CD4-positive, alpha-beta T cell treated with Interleukin-4 for 4 hours (primary cell): Measurements from ENCODE around the gene MYL2.
A peak's percentile ranks its signal among the peaks of the same experiment; 100 is the strongest.
"Not testable (repeated sequence)": the region's sequence is repeated elsewhere in the genome, so short reads cannot be mapped to it uniquely, and the experiment has no call there.

Experiments
- DNase-seq: peaks from one replicate; pipeline ENCODE4 v3.0.0-alpha.2; 2020

MYL2 gene, protein sequence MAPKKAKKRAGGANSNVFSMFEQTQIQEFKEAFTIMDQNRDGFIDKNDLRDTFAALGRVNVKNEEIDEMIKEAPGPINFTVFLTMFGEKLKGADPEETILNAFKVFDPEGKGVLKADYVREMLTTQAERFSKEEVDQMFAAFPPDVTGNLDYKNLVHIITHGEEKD

DNA sequence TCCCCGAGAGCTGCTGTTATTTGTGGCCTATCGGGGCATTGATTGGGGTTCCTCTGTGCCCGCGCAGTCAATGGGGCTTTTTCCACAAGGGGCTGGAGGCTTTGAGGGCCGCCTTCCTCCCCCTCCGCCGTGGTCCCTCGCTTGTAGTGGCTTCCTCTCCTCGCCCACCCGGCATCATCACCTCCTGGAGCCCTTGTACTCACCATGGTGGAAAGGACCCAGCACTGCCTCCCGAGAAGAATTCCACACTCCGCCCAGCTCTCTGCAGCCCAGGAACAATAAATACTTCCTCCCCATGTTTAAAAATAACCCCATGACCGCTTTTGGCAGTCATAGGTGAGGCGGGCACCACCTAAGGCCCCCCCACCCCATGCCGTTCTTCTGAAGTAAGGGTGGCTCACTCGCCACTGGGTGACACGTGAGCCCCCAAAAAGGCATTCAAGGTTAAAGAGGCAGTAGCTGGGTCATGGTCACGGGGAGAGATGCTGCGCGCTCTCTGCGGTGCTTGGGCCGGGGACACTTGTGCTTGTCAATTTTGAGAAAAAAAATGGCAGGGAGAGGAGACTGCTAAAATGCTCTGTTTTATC is at the start of gene MYL2:
Gene MYL2, minus strand, starts transcription at position 256 of the 587 bp plus-strand sequence. Its CDS starts 50 bp downstream, at position 206.
- DNase-seq = no peak

DNA sequence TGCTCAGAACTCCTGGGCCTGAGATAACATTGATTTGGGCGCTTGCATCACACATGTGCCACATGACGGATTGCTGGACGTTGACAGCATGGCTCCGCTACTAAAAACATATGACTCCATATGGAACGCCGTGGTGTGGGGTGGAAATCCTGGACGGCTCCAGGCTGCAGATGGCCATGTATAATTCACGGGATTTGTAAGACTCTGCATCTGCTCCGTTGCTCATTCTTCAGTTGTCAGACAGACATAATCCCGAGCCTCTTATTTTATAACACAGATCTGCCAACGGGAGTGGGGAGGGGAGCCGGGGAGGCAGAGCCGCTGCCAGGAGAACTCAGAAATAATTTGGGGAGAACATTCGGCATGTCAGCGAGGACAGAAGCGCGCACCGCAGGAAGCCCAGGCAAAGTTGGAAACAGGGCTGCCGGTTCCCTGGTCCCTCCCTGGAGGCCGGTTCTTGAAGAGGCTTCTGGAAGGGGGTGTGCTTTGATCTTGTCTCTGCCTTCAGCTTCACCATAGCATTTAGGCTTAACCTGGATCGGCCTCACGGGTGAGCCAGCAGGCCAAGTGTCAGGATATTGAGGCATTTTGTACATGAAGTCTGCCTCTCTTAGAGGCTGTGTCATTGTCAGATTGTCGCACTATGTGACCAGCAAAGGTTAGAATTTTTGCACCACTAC is 45.8 kb upstream of the MYL2 start:
- DNase-seq = no peak

DNA sequence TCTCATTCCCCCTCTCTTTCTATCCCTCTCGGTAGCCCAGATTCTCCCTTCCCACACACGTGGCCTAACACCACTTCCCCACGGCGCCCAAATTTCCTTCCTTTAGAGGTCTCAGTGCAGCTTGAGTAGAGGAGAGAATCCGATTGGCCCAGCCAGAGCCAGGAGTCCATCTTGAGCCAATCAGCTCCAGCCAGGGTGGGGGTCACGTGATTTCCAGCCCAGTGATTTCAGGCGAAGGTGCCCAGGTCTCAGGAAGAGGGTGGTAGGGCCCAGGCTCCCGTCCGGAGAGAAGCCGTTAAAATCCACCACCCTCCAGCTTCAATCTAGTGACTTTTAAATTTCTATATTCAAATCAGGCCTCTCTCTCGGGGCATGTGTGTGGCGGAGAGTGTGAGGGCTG is 45.2 kb upstream of the MYL2 start:
- no peak for DNase-seq

DNA sequence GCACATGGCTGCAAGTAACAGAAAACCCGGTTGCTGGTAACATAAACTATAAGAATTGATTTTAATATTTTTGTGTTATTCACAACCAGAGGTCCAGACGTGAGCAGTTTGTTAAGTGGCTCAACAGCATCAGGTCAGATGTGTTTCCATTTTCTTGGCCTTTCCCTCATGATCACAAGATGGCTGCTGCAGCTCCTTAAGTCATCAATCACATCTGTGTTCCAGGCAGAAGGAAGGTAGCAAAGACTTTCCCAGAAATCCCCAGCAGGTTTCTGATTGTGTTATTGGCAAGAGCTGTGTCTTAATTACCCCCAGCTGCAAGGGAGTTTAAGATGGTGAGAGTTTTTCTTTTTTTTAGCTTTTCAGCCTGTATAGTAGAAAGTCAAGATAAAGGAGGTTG is 40.4 kb upstream of the MYL2 start:
- no peak for DNase-seq

DNA sequence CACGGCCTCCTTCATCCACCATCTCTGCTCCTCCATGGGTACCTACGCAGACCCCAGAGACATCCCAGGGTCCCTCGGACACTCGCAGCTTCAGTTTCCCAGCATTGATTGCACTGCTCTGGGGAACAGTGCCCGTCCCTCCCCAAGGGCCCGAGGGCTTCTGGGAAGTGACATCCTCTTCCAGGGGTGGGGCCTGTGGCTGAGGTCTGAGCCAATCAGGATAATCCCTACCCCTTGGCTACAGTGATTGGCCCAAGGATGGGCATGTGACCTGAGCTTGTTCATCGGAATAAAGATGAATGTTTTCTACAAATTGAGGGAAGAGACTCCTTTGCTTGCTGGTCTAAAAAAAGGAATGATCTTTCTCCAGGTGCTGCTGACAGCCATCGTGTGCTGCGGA is 37.3 kb upstream of the MYL2 start:
- no peak for DNase-seq

DNA sequence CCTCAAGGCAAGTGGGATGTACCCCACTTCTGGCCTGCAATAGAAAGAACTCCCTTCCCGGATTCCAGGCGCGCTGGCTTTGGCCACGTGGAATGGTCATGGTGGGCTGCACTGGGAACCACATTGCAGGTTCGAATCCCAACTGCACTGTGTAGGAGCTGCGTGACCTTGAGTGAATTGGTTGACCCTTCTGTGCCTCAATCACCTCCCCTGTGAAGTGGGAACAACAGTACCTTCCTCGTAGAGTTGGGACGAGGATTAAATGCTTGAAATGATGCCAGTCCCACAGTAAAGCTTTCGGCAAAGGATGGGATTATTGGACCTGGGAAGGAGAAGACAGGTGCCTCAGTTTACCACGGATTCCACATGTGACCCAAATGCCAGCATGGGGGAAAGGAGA is 36.8 kb upstream of the MYL2 start:
- no peak for DNase-seq

DNA sequence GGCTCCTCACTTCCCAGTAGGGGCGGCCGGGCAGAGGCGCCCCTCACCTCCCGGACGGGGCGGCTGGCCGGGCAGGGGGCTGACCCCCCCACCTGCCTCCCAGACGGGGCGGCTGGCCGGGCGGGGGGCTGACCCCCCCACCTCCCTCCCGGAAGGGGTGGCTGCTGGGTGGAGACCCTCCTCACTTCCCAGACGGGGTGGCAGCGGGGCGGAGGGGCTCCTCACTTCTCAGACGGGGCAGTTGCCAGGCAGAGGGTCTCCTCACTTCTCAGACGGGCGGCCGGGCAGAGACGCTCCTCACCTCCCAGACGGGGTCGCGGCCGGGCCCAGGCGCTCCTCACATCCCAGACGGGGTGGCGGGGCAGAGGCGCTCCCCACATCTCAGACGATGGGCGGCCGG is 30.5 kb upstream of the MYL2 start:
- DNase-seq = not testable (repeated sequence)

DNA sequence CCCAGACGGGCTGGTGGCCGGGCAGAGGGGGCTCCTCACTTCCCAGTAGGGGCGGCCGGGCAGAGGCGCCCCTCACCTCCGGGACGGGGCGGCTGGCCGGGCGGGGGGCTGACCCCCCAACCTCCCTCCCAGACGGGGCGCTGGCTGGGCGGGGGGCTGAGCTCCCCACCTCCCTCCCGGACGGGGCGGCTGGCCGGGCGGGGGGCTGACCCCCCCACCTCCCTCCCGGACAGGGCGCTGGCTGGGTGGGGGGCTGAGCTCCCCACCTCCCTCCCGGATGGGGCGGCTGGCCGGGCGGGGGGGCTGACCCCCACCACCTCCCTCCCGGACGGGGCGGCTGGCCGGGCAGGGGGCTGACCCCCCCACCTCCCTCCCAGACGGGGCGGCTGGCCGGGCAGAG is 30.1 kb upstream of the MYL2 start:
- not testable (repeated sequence) for DNase-seq

DNA sequence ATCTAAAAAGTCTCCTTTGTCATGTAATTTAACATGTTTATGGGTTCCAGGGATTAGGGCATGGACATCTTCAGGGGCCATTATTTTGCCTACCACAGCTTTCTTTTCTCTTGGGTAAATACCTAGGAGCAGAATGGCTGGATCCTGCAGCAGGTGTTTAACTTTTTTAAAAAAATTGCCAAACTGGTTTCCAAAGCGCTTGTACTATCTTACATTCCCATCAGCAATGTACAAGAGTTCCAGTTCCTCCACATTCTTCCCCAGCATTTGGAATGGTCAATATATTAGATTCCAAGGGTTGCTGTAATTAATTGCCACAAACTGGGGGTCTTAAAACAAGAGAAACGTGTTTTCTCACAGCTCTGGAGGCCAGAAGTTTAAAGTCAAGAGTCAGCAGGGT is 27.7 kb upstream of the MYL2 start:
- no peak for DNase-seq

DNA sequence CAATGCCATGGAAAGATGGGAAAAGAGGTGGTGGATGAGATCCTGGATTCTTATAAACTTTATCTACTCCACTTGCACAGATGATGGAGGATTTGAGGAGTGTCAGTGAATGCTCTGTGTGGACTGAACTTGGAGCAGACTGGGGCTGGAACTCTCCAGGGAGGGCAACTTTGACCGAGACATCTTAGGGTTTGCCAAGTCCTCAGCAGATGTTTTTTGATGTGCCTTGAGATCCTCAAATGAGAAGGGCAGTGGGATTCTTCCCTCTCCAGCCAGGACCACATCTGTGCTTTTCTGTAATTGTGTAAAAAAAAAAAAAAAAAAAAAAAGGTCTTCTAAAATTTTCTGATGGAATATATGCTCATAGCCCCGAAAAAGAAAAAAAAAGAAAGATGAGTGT is 23.0 kb upstream of the MYL2 start:
- no peak for DNase-seq

DNA sequence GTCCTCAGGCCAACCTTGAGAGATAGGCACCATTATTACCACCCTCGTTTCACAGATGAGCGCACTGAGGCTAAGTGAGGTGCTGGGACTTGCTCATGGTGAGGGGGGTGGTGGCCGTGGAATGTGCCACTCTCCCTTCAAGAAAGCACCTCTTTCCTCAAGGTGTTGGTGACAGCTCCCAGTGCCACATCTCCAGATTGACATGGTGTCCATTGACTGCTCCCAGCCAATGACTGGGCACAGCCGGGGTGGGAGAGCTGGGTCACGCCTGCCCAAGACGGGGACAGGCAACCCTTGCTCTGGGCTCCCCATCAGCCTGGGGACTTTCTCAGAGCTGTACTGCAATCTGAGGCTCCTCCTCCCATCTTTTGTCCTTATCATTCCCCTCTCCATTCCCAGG is 21.0 kb upstream of the MYL2 start:
- DNase-seq = no peak

DNA sequence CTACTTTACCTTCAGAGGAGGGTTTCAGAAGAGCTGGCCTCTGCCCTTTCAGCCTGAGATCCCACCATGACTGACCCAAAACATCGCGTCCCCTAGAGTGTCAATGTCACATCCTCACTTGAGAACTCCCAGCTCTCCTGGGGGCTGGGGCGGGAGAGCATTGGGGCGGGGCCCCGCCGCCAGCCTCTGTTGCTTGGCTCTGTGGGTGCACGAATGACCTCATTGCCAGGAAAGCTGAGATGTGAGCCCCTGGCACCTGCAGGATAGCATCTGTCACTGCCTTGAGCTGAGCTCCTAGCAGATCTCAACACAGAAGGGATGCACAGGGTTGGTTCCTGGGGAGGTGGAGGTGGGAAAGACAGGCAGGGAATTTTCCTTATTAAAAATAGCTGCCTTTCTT is 20.6 kb upstream of the MYL2 start:
- DNase-seq = no peak

DNA sequence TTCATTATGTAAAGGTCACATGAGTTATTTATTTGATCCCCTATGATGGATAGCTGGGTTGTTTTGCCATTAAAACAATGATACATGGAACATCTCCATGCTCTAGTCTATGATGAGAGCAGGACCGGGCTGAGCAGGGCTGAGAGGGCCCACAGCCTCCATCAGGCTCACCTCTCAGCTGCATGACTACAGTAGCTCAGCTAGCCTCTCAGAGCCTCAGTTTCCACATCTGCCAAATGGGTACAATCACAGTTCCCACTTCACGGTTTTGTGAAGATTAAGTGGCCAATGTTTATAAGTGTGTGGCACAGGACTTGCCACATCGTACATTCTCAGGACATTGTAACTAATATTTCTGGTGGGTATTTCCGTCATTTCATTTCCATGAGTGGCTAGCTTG is 19.9 kb upstream of the MYL2 start:
- DNase-seq = no peak

DNA sequence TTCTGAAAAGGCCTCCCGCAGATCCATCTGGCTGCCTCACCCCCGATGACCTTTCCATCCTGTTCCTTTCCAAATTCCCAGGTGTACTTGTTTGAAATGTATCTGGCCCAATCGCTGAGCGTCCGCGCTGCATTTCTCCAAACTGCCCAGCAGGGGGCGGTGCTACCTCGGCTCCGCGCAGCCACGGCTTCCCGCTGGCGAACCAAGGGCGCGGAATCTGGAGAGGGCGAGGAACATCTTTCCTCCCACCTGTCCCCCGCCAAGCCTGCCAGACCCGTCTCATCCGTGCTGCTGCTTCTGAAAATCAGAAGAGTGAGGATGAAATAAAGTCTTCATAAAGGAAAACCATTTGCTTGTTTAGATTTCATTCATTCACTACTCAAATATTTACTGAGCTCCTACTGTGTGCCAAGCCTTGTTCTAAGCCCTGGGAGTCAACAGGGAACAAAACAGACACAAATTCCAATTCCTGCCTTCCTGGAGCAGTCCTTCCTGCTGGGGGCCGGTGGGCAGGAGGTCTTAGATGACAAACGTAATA is 16.8 kb upstream of the MYL2 start:
- peak; percentile 23 for DNase-seq

DNA sequence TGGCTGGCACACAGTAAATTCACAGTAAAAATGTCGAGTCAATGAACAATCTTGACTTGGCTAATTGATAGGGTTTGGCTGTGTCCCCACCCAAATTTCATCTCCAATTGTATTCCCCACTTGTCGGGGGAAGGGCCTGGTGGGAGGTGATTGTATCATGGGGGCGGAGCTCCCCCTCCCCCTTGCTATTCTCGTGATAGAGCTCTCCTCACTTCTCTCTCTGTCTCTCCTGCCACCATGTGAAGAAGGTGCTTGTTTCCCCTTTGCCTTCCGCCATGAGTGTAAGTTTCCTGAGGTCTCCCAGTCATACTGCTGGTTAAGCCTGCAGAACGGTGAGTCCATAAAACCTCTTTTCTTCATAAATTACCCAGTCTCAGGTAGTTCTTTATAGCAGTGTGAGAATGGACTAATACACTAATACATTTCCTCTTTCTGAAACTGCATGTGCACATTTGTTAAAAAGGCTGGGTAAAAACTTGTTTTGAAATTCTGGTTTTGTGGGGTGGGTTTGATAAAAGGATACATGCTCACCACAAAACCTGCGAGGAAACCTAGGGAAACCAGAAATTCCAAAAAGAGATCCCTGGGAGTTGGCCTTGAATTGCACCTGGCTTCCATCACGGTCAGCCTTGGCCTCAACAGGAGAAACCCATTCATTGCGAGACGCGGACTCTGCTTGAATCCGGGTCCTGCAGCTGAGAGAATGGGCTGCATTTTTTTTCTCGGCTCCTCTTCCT is 16.2 kb upstream of the MYL2 start:
- no peak for DNase-seq

DNA sequence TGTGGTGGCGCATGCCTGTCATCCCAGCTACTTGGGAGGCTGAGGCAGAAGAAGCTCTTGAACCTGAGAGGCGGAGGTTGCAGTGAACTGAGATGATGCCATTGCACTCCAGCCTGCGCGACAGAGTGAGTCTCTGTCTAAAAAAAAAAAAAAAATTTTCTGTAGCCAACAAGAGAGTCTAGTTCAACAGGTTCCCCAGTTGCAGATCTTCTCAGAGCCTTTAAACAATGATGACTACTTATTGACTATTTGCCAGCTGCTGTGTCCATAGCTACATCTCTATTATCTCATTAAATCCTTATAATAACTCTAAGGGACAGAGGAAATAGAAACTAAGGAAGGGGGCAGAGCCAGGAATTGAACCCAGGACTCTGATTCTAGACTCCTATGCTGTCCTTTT is 15.2 kb upstream of the MYL2 start:
- DNase-seq = no peak

DNA sequence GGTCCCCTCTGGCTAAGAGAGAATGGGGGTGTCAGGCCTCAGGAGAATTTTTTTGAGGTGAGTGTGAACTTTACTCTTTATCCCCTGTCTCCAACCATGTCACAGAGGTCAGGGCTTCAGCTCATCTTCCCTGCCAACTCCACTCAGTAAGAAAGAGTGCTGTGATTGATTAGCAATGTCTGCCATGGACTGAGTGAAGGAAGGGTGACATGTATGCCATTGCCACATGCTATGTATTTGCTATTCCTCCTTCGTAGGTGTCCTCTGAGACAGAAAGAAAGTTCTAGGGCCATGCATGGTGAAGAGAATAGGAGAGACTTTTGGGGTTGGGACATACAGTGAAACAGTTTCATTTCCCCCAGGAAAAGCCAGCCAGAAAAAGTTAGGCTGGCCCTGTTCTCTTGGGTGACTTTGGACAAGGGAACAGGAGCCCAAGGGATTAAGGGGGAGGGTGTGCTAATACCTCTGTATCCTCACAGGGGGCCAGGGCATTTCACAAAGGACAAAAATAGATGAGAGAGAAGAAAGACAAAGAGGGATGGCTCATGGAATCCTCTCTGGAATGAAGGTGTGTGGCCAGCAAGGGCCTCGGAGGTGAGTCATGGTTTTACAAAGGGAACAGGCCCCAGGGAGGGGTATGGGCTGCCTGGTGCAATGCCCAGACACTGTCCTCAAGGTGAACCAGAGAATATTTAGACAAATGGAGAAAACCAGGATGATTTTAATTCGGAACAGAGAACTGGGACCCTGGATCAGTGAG is 13.9 kb upstream of the MYL2 start:
- DNase-seq = no peak

DNA sequence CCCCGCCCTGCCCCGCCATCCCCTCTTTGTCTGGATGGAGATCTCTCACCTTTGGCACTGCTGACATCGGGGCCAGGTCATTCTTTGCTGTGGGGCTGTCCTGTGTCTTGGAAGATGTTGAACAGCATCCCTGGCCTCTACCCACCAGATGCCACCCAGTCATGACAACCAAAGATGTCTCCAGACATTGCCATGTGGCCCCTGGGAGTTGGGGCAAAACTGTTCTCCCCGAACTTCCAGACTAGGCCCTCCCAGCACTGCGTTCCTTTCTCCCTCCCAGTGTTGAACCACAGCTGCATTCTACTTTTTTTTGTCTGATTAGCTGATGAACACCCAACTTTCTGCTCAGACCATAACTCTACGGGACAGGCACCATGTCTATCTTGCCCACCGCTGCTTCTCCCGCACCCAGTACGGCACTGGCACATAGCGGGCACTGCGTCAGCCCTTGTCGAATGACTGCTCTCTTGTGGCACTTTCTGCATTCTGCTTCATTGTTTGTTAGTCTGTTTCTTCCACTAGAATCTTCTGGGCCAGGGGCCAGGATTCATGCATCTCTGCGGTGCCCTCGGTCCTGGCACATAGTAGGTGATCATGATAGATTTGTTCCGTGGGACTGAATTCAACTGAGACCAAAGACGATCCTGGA is 13.1 kb upstream of the MYL2 start:
- no peak for DNase-seq

DNA sequence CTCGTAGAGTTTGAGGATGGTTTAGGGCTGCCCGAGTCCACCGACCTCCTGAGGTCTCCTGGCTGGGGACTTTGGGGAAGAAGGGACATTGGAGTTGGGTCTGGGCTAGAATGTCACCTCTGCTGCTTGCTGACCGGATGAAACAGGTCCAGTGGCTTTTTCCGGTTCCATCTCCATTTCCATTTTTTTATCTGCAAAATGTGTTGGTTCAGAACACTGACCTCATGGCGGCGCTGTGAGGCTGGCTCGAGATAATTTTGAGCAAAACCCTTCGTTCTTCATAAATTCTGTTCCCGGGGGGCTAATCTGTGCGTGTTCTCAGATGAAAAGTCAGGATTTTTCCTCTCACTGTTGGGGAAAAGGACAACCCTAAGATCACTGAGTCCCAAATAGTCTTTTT is 11.7 kb upstream of the MYL2 start:
- no peak for DNase-seq

DNA sequence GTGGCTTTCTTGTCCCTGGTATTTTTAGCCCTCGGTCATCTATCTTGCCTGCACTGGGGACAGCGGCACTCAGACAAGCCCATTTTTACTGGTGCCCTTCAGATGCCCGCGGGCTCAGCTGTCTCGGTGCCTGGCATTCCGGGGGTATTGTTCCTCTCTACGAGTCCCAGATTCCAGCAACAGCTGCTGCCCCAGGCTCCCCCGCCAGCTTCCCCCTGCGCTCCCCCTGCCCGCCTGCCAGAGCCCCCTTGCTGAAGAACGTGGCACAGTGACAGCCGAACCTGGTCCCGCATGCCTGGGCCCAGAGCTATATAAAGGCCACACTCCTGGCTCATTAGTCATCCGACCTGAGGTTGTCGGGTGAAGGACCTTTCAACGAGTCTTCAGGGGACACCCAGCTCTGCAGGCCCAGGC is 10.9 kb upstream of the MYL2 start:
- DNase-seq = no peak

DNA sequence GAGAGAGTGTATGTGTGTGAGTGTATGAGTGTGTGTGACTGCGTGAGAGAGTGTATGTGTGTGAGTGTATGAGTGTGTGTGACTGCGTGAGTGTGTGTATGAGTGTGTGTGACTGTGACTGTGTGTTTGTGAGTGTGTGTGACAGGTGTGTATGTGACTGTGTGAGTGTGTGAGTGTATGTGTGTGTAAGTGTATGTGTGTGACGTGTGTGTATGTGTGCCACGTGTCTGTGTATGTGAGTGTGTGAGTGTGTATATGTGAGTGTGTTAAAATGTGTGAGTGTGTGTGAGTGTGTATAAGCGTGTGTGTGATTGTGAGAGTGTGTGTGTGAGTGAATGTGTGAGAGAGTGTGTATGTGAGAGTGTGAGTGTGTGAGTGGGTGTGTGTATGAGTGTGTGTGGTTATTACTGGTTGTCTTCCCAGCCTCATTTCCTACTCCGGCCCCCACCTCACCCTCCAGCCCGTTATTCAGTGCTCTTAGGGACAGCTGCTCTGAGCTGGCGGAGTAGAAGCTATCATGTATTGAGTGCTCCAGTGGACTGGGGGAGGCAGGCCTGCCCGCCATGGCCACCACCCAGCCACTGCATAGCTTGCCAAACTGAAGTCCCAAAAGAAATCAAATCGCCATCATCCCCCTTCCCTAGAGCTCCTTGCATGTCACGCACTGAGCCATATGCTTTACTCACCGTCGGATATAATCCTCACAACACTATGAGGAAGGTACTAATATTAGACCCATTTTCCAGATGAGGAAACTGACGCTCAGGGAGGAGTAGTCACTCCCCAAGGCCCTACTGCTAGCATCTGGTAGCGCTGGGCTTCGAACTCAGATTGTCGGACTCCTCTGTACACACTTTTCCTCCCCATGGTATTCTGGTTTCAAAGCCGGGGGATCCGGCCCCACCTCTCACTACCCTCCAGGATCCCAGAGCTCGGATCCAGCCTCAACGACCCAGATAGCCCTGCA is 10.3 kb upstream of the MYL2 start:
- no peak for DNase-seq
